Spinal cord (tissue), 10 donors: ENCODE measurements around the gene SELENOH. TPM values are rescaled to one million over a fixed set of nuclear protein-coding genes. Genes with fewer than 3 reads are reported as not detected.

ENCODE experiments used
- DNase-seq, 6 donors: peaks; one replicate each; pipeline versions ENCODE4 v3.0.0 to v3.0.0-alpha.2; 2013 to 2015; ENCODE audit warnings: low spot score in 6 of 6, low read depth in 4 of 6
- H3K27ac ChIP-seq: one replicate; pipeline ENCODE4 v1.5.1; 2013; ENCODE audit warnings: low read depth, low read length, control low read depth
- H3K27me3 ChIP-seq: one replicate; pipeline ENCODE4 v1.6.1; 2013; ENCODE audit warnings: low read length; ENCODE audit not compliant: control insufficient read depth, insufficient read depth
- H3K36me3 ChIP-seq: one replicate; pipeline ENCODE4 v1.6.1; 2013; ENCODE audit warnings: low read length; ENCODE audit not compliant: control insufficient read depth, insufficient read depth
- H3K4me1 ChIP-seq: one replicate; pipeline ENCODE4 v1.6.1; 2013; ENCODE audit warnings: low read length; ENCODE audit not compliant: control insufficient read depth, insufficient read depth
- H3K4me3 ChIP-seq: one replicate; pipeline ENCODE4 v1.5.1; 2013; ENCODE audit warnings: low read depth, low read length, control low read depth
- H3K9me3 ChIP-seq: one replicate; pipeline ENCODE4 v1.6.1; 2013; ENCODE audit warnings: low read length; ENCODE audit not compliant: control insufficient read depth, insufficient read depth
- WGBS: methylation state at CpG from one replicate; pipeline ENCODE4 v1.1.5; 2013; ENCODE audit warnings: missing lambda C conversion rate; ENCODE audit not compliant: insufficient coverage; 5-methylcytosine and 5-hydroxymethylcytosine counted together
- polyA plus RNA-seq, 2 donors: library from polyadenylated mRNA; unstranded; fragments of 120-200 nt; gene quantifications; one replicate each; pipeline ENCODE4 v1.2.1, GENCODE V29; 2013; ENCODE audit not compliant: insufficient read length in 2 of 2
- total RNA-seq, 2 donors: library from RNA; depleted of rRNA in 1 of 2; stranded (reverse); fragments of 120-200 nt in 1 of 2; fragments of >200 nt in 1 of 2; gene quantifications; one replicate each; pipeline versions ENCODE4 v1.2.3 to v1.2.4, GENCODE V29; 2013 to 2014
- donor health status: healthy.

SELENOH gene
- total and polyA plus RNA-seq, 4 donors, result 39.8 to 136 (median 117) TPM

- peak overlapping the region; percentile 91 for H3K4me3 ChIP-seq
- H3K9me3 ChIP-seq, result no peaks in the 10 kb centered on the region
- peaks cover 9% of the 10 kb centered on the region for H3K4me1 ChIP-seq
- no peak for DNase-seq
- 0% methylated on average over 7 of the region's 10 CpGs for WGBS
- H3K27me3 ChIP-seq, result no peaks in the 10 kb centered on the region
- H3K36me3 ChIP-seq, result peaks cover 47% of the 10 kb centered on the region
- H3K27ac ChIP-seq, result peak overlapping the region; percentile 90
Observed at GRCh38 chr11:57742087-57742452, 779 bp downstream of the SELENOH start.

GRCh38 chr11:57744357-57744756, 3.1 kb downstream of the SELENOH start:
- Histone ChIP-seq H3K36me3 (peaks cover 42% of the 10 kb centered on the region), H3K9me3 (no peaks in the 10 kb centered on the region), H3K27me3 (no peaks in the 10 kb centered on the region), H3K4me1 (peaks cover 9% of the 10 kb centered on the region), H3K27ac (no peak overlapping the region), H3K4me3 (no peak overlapping the region)
- no peak for DNase-seq
- 100% methylated on average over 2 of the region's 2 CpGs for WGBS

- Histone ChIP-seq H3K9me3 (no peaks in the 10 kb centered on the region), H3K27ac (no peak overlapping the region), H3K36me3 (peaks cover 42% of the 10 kb centered on the region), H3K27me3 (no peaks in the 10 kb centered on the region), H3K4me3 (no peak overlapping the region), H3K4me1 (peaks cover 9% of the 10 kb centered on the region)
- DNase-seq, result no peak
- WGBS, result 97% methylated on average over 5 of the region's 5 CpGs
Observed at GRCh38 chr11:57745206-57745605, 3.9 kb downstream of the SELENOH start.

- no peaks in the 10 kb centered on the region for H3K9me3 ChIP-seq
- H3K27ac ChIP-seq, result no peak overlapping the region
- no peaks in the 10 kb centered on the region for H3K27me3 ChIP-seq
- DNase-seq, result no peak
- no peak overlapping the region for H3K4me3 ChIP-seq
- WGBS, result no CpG with 5 or more reads among the region's 1 CpG
- H3K36me3 ChIP-seq, result peaks cover 43% of the 10 kb centered on the region
- H3K4me1 ChIP-seq, result peaks cover 4% of the 10 kb centered on the region
Observed at GRCh38 chr11:57746920-57747319, 5.6 kb downstream of the SELENOH start.

GRCh38 chr11:57751176-57751575, 9.9 kb downstream of the SELENOH start:
- no peak for DNase-seq

GRCh38 chr11:57751676-57752253, 10.5 kb downstream of the SELENOH start, which contains the start of gene BTBD18:
Gene BTBD18, minus strand, starts transcription at chr11:57751819. Its CDS starts 631 bp downstream, at chr11:57751188.
- Histone ChIP-seq H3K36me3 (peaks cover 14% of the 10 kb centered on the region), H3K9me3 (no peaks in the 10 kb centered on the region), H3K4me1 (no peaks in the 10 kb centered on the region), H3K27ac (no peak within 1 kb of the TSS), H3K4me3 (no peak within 1 kb of the TSS), H3K27me3 (no peaks in the 10 kb centered on the region)
- WGBS, result 82% methylated on average over 4 of the region's 10 CpGs
- peak in 2 of 6 donors; percentile 57 to 65 for DNase-seq

More at GRCh38 chr11:57751176-57751575, 9.9 kb downstream of the SELENOH start:
- no peaks in the 10 kb centered on the region for H3K4me1 ChIP-seq
- peaks cover 18% of the 10 kb centered on the region for H3K36me3 ChIP-seq
- H3K27me3 ChIP-seq, result no peaks in the 10 kb centered on the region
- no peak overlapping the region for H3K27ac ChIP-seq
- no peak overlapping the region for H3K4me3 ChIP-seq
- no peaks in the 10 kb centered on the region for H3K9me3 ChIP-seq

GRCh38 chr11:57752954-57753353, 11.7 kb downstream of the SELENOH start:
- no peaks in the 10 kb centered on the region for H3K9me3 ChIP-seq
- WGBS, result 98% methylated on average over 30 of the region's 30 CpGs
- no peak overlapping the region for H3K27ac ChIP-seq
- no peak overlapping the region for H3K4me3 ChIP-seq
- no peak for DNase-seq
- peaks cover 12% of the 10 kb centered on the region for H3K36me3 ChIP-seq
- no peaks in the 10 kb centered on the region for H3K27me3 ChIP-seq
- H3K4me1 ChIP-seq, result no peaks in the 10 kb centered on the region

GRCh38 chr11:57758174-57758573, 16.9 kb downstream of the SELENOH start:
- Histone ChIP-seq H3K36me3 (no peaks in the 10 kb centered on the region), H3K9me3 (no peaks in the 10 kb centered on the region), H3K27me3 (no peaks in the 10 kb centered on the region), H3K4me3 (no peak overlapping the region), H3K4me1 (peaks cover 5% of the 10 kb centered on the region), H3K27ac (no peak overlapping the region)
- no CpG with 5 or more reads among the region's 3 CpGs for WGBS
- DNase-seq, result no peak

- Histone ChIP-seq H3K9me3 (no peaks in the 10 kb centered on the region), H3K4me3 (peak within 1 kb of the TSS; percentile 94), H3K36me3 (no peaks in the 10 kb centered on the region), H3K4me1 (peaks cover 13% of the 10 kb centered on the region), H3K27ac (peak within 1 kb of the TSS; percentile 99), H3K27me3 (no peaks in the 10 kb centered on the region)
- DNase-seq, result peak; percentile 89 to 99 (median 94)
- WGBS, result 2% methylated on average over 5 of the region's 13 CpGs
Observed at GRCh38 chr11:57761301-57762234, 20.3 kb downstream of the SELENOH start, which contains the start of gene CTNND1. Gene CTNND1, plus strand, starts transcription at chr11:57761802. Its CDS starts 29,677 bp downstream, at chr11:57791479.
